SK-N-MC (cell line): ENCODE measurements around the gene ALKBH5.

ENCODE experiments used
- EZH2 ChIP-seq: fragments of 200-600 bp; sonication (generic); IDR thresholded peaks from one replicate; pipeline ENCODE4 v1.6.1; 2017; ENCODE audit warnings: antibody characterized with exemption
- FOXP2 ChIP-seq: optimal IDR thresholded peaks from 2 replicates; pipeline ENCODE3; 2011; ENCODE audit warnings: mild to moderate bottlenecking, moderate library complexity; ENCODE audit not compliant: insufficient read depth; ENCODE audit errors: extremely low read length, control extremely low read depth
- POLR2AphosphoS5 ChIP-seq: IDR thresholded peaks from 2 replicates; pipeline ENCODE4 v1.6.1; 2012; ENCODE audit warnings: mild to moderate bottlenecking, low read depth, low read length, borderline replicate concordance

- TF ChIP-seq POLR2AphosphoS5 (no peak), EZH2 (no peak), FOXP2 (no peak)
These were observed 40.3 kb upstream of the ALKBH5 start for GRCh38 chr17:18143044-18143936.
